Endothelial cell of umbilical vein (primary cell): Measurements from ENCODE around the gene SNX10. TPM values are rescaled to one million over a fixed set of nuclear protein-coding genes. Genes with fewer than 3 reads are reported as not detected.

Experiments
- BruUV-seq: library from RNA; stranded (reverse); fragments of 400-500 nt; replicated peaks from 2 replicates; lab custom pipeline; 2021; lab: Mats Ljungman, UMichigan
- CTCF ChIA-PET: fragments of 300-600, 350-600 bp; sonication (Branson Sonifier 250); formaldehyde crosslinking; loops from one replicate; lab custom pipeline; 2021; ENCODE audit warnings: antibody characterized with exemption, inconsistent platforms; lab: Charles Lee
- POLR2A ChIA-PET: fragments of 300-600, 350-600 bp; sonication (Branson Sonifier 250); formaldehyde crosslinking; loops from one replicate; lab custom pipeline; 2021; ENCODE audit warnings: antibody characterized with exemption, inconsistent platforms; lab: Charles Lee
- DNase-seq: peaks from one replicate; pipeline ENCODE4 v3.0.0-alpha.2; 2011; ENCODE audit warnings: low read depth, low spot score
- FAIRE-seq: peaks from 2 replicates; lab custom pipeline; 2011; peaks lifted over from hg19 to GRCh38; lab: Jason Lieb, UNC
- H2AFZ ChIP-seq: 2 replicates; pipeline ENCODE4 v1.6.0; 2012; ENCODE audit warnings: low read depth, low read length, control low read depth, inconsistent platforms
- H3K27ac ChIP-seq: 2 replicates; pipeline ENCODE4 v1.5.1; 2011; ENCODE audit warnings: low read depth, mild to moderate bottlenecking, control low read depth, low read length, moderate library complexity; ENCODE audit not compliant: insufficient read depth
- H3K27me3 ChIP-seq, 2 experiments: 2 replicates each; pipeline versions ENCODE4 v1.6.0 to v1.6.1; 2011; ENCODE audit warnings: low read length in 2 of 2, mixed read lengths in 1 of 2; ENCODE audit not compliant: control insufficient read depth in 2 of 2, insufficient read depth in 2 of 2
- H3K36me3 ChIP-seq, 2 experiments: 2 replicates in 1 of 2; 3 replicates in 1 of 2; pipeline ENCODE4 v1.5.1; 2011; ENCODE audit warnings: low read length in 2 of 2, mild to moderate bottlenecking in 1 of 2, moderate library complexity in 1 of 2; ENCODE audit not compliant: control insufficient read depth in 2 of 2, insufficient read depth in 2 of 2; ENCODE audit errors: extremely low read depth in 1 of 2
- H3K4me1 ChIP-seq: 3 replicates; pipeline ENCODE4 v1.5.1; 2011; ENCODE audit warnings: mild to moderate bottlenecking, low read length; ENCODE audit not compliant: control insufficient read depth, insufficient read depth; ENCODE audit errors: extremely low read depth
- H3K4me2 ChIP-seq: 2 replicates; pipeline ENCODE4 v1.6.1; 2011; ENCODE audit warnings: low read length, control low read depth, mixed read lengths; ENCODE audit not compliant: insufficient read depth
- H3K4me3 ChIP-seq, 3 experiments: fragments of 200-600 bp in 1 of 3; sonication (generic), shearing (Covaris generic) in 1 of 3; replicated peaks in 1 of 3; 2 replicates each; pipeline ENCODE4 v1.5.1; 2011 to 2016; ENCODE audit warnings: control low read depth in 3 of 3, low read length in 3 of 3, mild to moderate bottlenecking in 2 of 3, inconsistent platforms in 1 of 3, low read depth in 1 of 3, moderate library complexity in 1 of 3; ENCODE audit not compliant: insufficient read depth in 1 of 3
- H3K79me2 ChIP-seq: 2 replicates; pipeline ENCODE4 v1.6.0; 2012; ENCODE audit warnings: low read length, inconsistent platforms; ENCODE audit not compliant: control insufficient read depth, insufficient read depth
- H3K9ac ChIP-seq: replicated peaks from 2 replicates; pipeline ENCODE3; 2011; ENCODE audit warnings: low read length, control low read depth; ENCODE audit not compliant: insufficient read depth; ENCODE audit errors: extremely low read depth
- H3K9me1 ChIP-seq: replicated peaks from 3 replicates; pipeline ENCODE4 v1.6.0; 2011; ENCODE audit warnings: mild to moderate bottlenecking, low read length; ENCODE audit not compliant: control insufficient read depth, insufficient read depth; ENCODE audit errors: extremely low read depth
- H3K9me3 ChIP-seq: replicated peaks from 2 replicates; pipeline ENCODE4 v1.5.1; 2012; ENCODE audit warnings: low read length, inconsistent platforms; ENCODE audit not compliant: control insufficient read depth, insufficient read depth
- H4K20me1 ChIP-seq: replicated peaks from 2 replicates; pipeline ENCODE3; 2011; ENCODE audit warnings: mild to moderate bottlenecking, low read length; ENCODE audit not compliant: control insufficient read depth, insufficient read depth; ENCODE audit errors: extremely low read depth
- EZH2 ChIP-seq: IDR thresholded peaks from 2 replicates; pipeline ENCODE4 v1.6.1; 2012; ENCODE audit warnings: borderline replicate concordance, low read depth, mild to moderate bottlenecking, moderate library complexity, low read length, inconsistent platforms; ENCODE audit not compliant: severe bottlenecking
- FOS ChIP-seq: IDR thresholded peaks from 2 replicates; pipeline ENCODE4 v1.6.1; 2011; ENCODE audit warnings: mild to moderate bottlenecking, low read length, moderate library complexity, borderline replicate concordance; ENCODE audit not compliant: insufficient read depth
- GATA2 ChIP-seq: IDR thresholded peaks from 2 replicates; pipeline ENCODE4 v1.7.0; 2011; ENCODE audit warnings: low read depth, mild to moderate bottlenecking, moderate library complexity, mixed read lengths, low read length; ENCODE audit not compliant: insufficient read length, insufficient read depth
- JUN ChIP-seq: IDR thresholded peaks from 2 replicates; pipeline ENCODE4 v1.6.1; 2011; ENCODE audit warnings: borderline replicate concordance, low read depth; ENCODE audit not compliant: insufficient read length, insufficient read depth
- MAX ChIP-seq: IDR thresholded peaks from 2 replicates; pipeline ENCODE4 v1.6.1; 2011; ENCODE audit not compliant: insufficient read depth, insufficient read length
- MYC ChIP-seq: IDR thresholded peaks from one replicate; pipeline ENCODE4 v1.6.1; 2011; ENCODE audit warnings: mild to moderate bottlenecking, low read depth, low read length
- POLR2A ChIP-seq: IDR thresholded peaks from 2 replicates; pipeline ENCODE4 v1.6.1; 2012; ENCODE audit warnings: low read depth, mild to moderate bottlenecking, control low read depth, low read length
- POLR2AphosphoS5 ChIP-seq: IDR thresholded peaks from 2 replicates; pipeline ENCODE4 v1.6.1; 2012; ENCODE audit warnings: low read depth, mild to moderate bottlenecking, control low read depth, low read length, moderate library complexity; ENCODE audit not compliant: insufficient read depth
- dilution Hi-C: fragments of 300-500 bp; cut with MboI; formaldehyde crosslinking; loops from one replicate; pipeline ENCODE4 v1.15.0; 2019; ENCODE audit warnings: low sequenced_read_pairs; ENCODE audit not compliant: extremely low pct_ligation_motif_present
- intact Hi-C: fragments of 100-400 bp; cut with micrococcal nuclease; formaldehyde crosslinking; loops from one replicate; pipeline ENCODE4 v1.10.0; 2022
- polyA plus RNA-seq, 4 experiments: library from polyadenylated mRNA; depleted of rRNA in 3 of 4; stranded (reverse) in 3 of 4; unstranded in 1 of 4; fragments of >200 nt; gene quantifications; 2 replicates each; pipeline versions ENCODE4 v1.2.1 to v1.2.3, GENCODE V29; 2011 to 2012; ENCODE audit warnings: missing spikeins in 1 of 4
- total RNA-seq: library from RNA; stranded (reverse); gene quantifications from 2 replicates; pipeline ENCODE4 v1.2.3, GENCODE V29; 2021
- TF ChIP-seq, protein P1 (sequence below), 2 donors: IDR thresholded peaks; 1 replicate in 1 of 2; 2 replicates in 1 of 2; pipeline ENCODE4 v1.5.1; 2011; ENCODE audit warnings: low read length in 2 of 2, mild to moderate bottlenecking in 2 of 2, moderate library complexity in 2 of 2, control low read depth in 1 of 2, inconsistent platforms in 1 of 2, low read depth in 1 of 2; ENCODE audit not compliant: insufficient read depth in 1 of 2; ENCODE audit errors: extremely low read depth in 1 of 2

SNX10 gene
- total and polyA plus RNA-seq, 2 donors (not counting 3 experiments of a cell fraction or from before 2014, with no cell fraction given), result 0.25 to 0.80 TPM

GRCh38 chr7:26245150-26245549 lies 46.5 kb upstream of the SNX10 start:
- ChIA-PET CTCF (no interaction called here), POLR2A (no interaction called here)
- Histone ChIP-seq H2AFZ (no peak overlapping the region), H3K9me3 (no peaks in the 10 kb centered on the region), H3K79me2 (no peaks in the 10 kb centered on the region), H3K9ac (no peak overlapping the region), H4K20me1 (no peaks in the 10 kb centered on the region), H3K4me2 (no peak overlapping the region), H3K36me3 (no peaks in the 10 kb centered on the region), H3K27me3 (no peaks in the 10 kb centered on the region), H3K4me3 (no peak overlapping the region), H3K27ac (no peak overlapping the region), H3K4me1 (no peaks in the 10 kb centered on the region), H3K9me1 (no peaks in the 10 kb centered on the region)
- no peak for TF ChIP-seq POLR2A
- TF ChIP-seq MYC, result no peak
- TF ChIP-seq FOS, result no peak
- no peak for TF ChIP-seq POLR2AphosphoS5
- TF ChIP-seq, protein P1, sequence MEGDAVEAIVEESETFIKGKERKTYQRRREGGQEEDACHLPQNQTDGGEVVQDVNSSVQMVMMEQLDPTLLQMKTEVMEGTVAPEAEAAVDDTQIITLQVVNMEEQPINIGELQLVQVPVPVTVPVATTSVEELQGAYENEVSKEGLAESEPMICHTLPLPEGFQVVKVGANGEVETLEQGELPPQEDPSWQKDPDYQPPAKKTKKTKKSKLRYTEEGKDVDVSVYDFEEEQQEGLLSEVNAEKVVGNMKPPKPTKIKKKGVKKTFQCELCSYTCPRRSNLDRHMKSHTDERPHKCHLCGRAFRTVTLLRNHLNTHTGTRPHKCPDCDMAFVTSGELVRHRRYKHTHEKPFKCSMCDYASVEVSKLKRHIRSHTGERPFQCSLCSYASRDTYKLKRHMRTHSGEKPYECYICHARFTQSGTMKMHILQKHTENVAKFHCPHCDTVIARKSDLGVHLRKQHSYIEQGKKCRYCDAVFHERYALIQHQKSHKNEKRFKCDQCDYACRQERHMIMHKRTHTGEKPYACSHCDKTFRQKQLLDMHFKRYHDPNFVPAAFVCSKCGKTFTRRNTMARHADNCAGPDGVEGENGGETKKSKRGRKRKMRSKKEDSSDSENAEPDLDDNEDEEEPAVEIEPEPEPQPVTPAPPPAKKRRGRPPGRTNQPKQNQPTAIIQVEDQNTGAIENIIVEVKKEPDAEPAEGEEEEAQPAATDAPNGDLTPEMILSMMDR (IDR thresholded peaks at IDR 0.05; ENCODE audit: extremely low read depth in 1 of 2, insufficient read depth in 1 of 2, low read depth in 1 of 2, low read length in 2 of 2), result no peak
- TF ChIP-seq GATA2, result no peak
- no peak for TF ChIP-seq MAX
- no peak for TF ChIP-seq EZH2
- TF ChIP-seq JUN, result no peak
- DNase-seq (no peak), FAIRE-seq (no peak)
- dilution Hi-C loops (no loop called here), intact Hi-C loops (no loop called here)
- no TSS peak for BruUV-seq
